HEK293T (cell line): ENCODE measurements around the gene SUN2.
A peak's percentile ranks its signal among the peaks of the same experiment; 100 is the strongest.

Source experiments
- CTCF ChIA-PET: fragments of 350-600 bp; formaldehyde crosslinking; extraction: SDS; loops from one replicate; lab custom pipeline; 2021; ENCODE audit warnings: antibody characterized with exemption, inconsistent platforms; lab: Yijun Ruan, JAX
- POLR2A ChIA-PET: fragments of 350-600 bp; formaldehyde crosslinking; extraction: SDS; loops from one replicate; lab custom pipeline; 2020; ENCODE audit warnings: antibody characterized with exemption, inconsistent platforms; lab: Yijun Ruan, JAX
- DNase-seq: peaks from one replicate; pipeline ENCODE4 v3.0.0; 2012; ENCODE audit warnings: mixed read lengths; ENCODE audit errors: extremely low spot score
- ARNT ChIP-seq: fragments of 450-650 bp; IDR thresholded peaks from 2 replicates; pipeline ENCODE4 v1.6.1; 2017; ENCODE audit warnings: mild to moderate bottlenecking
- BHLHE40 ChIP-seq: fragments of 450-650 bp; IDR thresholded peaks from 2 replicates; pipeline ENCODE4 v1.6.1; 2016; ENCODE audit warnings: mild to moderate bottlenecking, moderate library complexity, borderline replicate concordance
- CTBP1 ChIP-seq: fragments of 450-650 bp; IDR thresholded peaks from 2 replicates; pipeline ENCODE4 v1.6.1; 2016; ENCODE audit warnings: borderline replicate concordance
- ELF4 ChIP-seq: fragments of 450-650 bp; IDR thresholded peaks from 2 replicates; pipeline ENCODE4 v1.6.1; 2017; ENCODE audit warnings: antibody characterized with exemption
- FOXA1 ChIP-seq: fragments of 450-650 bp; IDR thresholded peaks from 2 replicates; pipeline ENCODE4 v1.6.1; 2016; ENCODE audit warnings: mild to moderate bottlenecking
- FOXK2 ChIP-seq: fragments of 450-650 bp; IDR thresholded peaks from 2 replicates; pipeline ENCODE4 v1.6.1; 2016; ENCODE audit warnings: mild to moderate bottlenecking
- FOXM1 ChIP-seq: fragments of 450-650 bp; IDR thresholded peaks from 2 replicates; pipeline ENCODE4 v1.6.1; 2017; ENCODE audit warnings: mild to moderate bottlenecking, borderline replicate concordance
- HDGF ChIP-seq: fragments of 450-650 bp; IDR thresholded peaks from 2 replicates; pipeline ENCODE4 v1.6.1; 2017; ENCODE audit warnings: antibody characterized with exemption, borderline replicate concordance
- L3MBTL2 ChIP-seq: fragments of 450-650 bp; conservative IDR thresholded peaks from 2 replicates; pipeline ENCODE4 v1.6.1; 2016; ENCODE audit warnings: mild to moderate bottlenecking
- LEF1 ChIP-seq: fragments of 450-650 bp; IDR thresholded peaks from 2 replicates; pipeline ENCODE4 v1.6.1; 2017; ENCODE audit warnings: mild to moderate bottlenecking, borderline replicate concordance
- SP1 ChIP-seq: fragments of 450-650 bp; IDR thresholded peaks from 2 replicates; pipeline ENCODE4 v1.6.1; 2017
- SUZ12 ChIP-seq: fragments of 450-650 bp; IDR thresholded peaks from 2 replicates; pipeline ENCODE4 v1.6.1; 2016; ENCODE audit warnings: mild to moderate bottlenecking
- TARDBP ChIP-seq: fragments of 450-650 bp; IDR thresholded peaks from 2 replicates; pipeline ENCODE4 v1.6.1; 2016
- ZNF384 ChIP-seq: fragments of 450-650 bp; IDR thresholded peaks from 2 replicates; pipeline ENCODE4 v1.6.1; 2016
- TF ChIP-seq, protein P1 (sequence below): fragments of 450-650 bp; IDR thresholded peaks from 2 replicates; pipeline ENCODE4 v1.6.1; 2016

Gene SUN2

DNA sequence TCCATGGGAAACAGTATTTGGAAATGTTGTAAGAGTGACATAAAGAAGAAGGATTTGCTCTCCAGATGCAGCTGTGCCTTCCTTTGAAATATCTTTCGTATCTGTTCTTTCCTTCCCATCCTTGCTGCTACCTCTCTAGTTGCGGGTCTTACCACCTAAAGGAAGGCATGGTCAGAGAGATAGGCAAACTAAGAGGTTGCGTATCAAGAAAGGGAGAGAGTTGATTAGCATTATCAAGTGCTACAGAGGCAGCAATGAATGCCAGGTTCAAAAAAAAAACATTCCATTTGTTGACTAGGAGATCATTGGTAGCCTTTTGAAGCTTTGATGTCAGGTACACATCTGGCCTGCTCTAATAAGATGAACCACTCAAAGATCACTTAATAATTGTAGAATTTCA, 45.4 kb downstream of the SUN2 start:
- ChIA-PET CTCF (no interaction called here), POLR2A (no interaction called here)
- DNase-seq, result no peak
- TF ChIP-seq ELF4 (no peak), CTBP1 (no peak), FOXA1 (no peak), ZNF384 (no peak), ARNT (no peak), FOXM1 (no peak), TARDBP (no peak), SP1 (no peak), L3MBTL2 (no peak)

DNA sequence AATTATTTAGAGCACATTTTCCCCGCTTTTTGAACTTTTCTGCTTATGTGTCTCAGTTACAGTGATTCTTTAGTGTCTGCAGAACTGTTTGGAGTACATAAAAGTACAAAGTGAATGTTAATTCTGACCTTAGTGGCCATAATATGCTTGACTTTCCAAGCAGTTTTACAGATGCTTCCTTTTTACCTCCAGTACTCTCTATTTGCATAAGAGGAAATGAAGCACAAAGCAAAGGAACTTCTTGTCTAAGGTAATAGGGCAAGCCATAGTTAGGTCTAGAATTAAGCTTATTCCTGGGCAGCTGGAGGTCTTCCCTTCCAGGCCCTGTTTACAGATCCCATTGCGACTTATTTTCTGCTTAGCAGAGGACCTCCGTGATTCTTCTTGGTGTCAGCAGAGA, 46.5 kb downstream of the SUN2 start:
- POLR2A ChIA-PET, result interaction anchor here (0.6 kb wide), 1 partner anchor 49 kb away, joined by 3 read pairs; no protein-coding TSS in a partner anchor
- DNase-seq, result no peak
- CTCF ChIA-PET, result interaction anchor here (1.2 kb wide), 2 partner anchors 16 to 24 kb away, joined by 3 to 6 read pairs; no protein-coding TSS in a partner anchor
- TF ChIP-seq L3MBTL2, result no peak

DNA sequence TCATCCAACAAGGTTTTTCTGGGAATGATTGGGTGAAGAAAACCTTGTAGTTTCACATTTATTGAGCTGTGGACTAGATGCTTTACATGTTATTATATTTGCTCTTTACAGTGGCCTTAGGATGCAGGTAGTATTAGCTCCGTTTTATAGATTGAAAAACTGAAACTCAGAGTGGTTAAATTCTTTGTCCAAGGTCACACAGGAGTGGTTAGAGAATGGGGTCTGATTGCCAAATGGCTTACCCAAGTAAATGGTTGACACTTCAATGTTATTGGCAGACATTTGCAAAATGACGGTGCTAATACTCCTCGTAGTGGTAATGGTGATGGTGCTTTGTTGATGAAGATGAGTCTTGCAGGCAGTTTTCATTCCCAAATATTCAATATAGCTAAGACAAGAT, 47.8 kb downstream of the SUN2 start:
- POLR2A ChIA-PET, result interaction anchor here (0.6 to 1.4 kb wide), 6 partner anchors 8 to 170 kb away, joined by 3 to 6 read pairs (median 4); partner anchors contain the start of gene TOMM22
- no peak for DNase-seq
- CTCF ChIA-PET, result interaction anchor here (1.2 to 2.3 kb wide), 2 partner anchors 10 to 25 kb away, joined by 3 to 7 read pairs; no protein-coding TSS in a partner anchor
- TF ChIP-seq SUZ12 (no peak), ZNF384 (no peak)
- TF ChIP-seq, protein P1, sequence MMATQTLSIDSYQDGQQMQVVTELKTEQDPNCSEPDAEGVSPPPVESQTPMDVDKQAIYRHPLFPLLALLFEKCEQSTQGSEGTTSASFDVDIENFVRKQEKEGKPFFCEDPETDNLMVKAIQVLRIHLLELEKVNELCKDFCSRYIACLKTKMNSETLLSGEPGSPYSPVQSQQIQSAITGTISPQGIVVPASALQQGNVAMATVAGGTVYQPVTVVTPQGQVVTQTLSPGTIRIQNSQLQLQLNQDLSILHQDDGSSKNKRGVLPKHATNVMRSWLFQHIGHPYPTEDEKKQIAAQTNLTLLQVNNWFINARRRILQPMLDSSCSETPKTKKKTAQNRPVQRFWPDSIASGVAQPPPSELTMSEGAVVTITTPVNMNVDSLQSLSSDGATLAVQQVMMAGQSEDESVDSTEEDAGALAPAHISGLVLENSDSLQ, result no peak

DNA sequence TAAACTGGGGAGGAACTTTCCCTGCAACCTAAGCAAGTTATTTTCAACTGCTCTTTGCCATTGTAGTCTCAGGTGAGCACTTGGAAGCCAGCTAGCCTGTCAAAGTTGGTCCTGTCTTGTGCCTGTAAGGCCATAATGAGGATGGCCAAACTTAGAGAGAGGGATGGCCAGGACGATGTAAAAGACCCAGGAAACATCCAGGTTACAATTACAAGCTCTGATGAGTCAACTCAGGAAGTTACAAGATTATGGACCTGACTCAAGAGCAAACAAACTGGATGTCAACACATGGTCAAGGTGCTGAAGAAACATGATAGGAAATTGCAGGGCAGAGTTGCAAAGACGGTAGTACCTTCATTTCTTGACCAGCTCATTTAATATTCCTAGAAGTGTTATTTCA, 48.5 kb downstream of the SUN2 start:
- ChIA-PET CTCF (interaction anchor here (2.3 kb wide), 1 partner anchor 11 kb away, joined by 7 read pairs; no protein-coding TSS in a partner anchor), POLR2A (interaction anchor here (0.7 to 5.5 kb wide), 6 partner anchors 13 to 170 kb away, joined by 3 to 50 read pairs (median 4); partner anchors contain the start of gene TOMM22)
- TF ChIP-seq, protein P1, result no peak
- TF ChIP-seq HDGF (no peak), L3MBTL2 (no peak), FOXM1 (no peak), ZNF384 (no peak), SUZ12 (no peak), TARDBP (no peak), SP1 (no peak), LEF1 (no peak)
- DNase-seq, result no peak

DNA sequence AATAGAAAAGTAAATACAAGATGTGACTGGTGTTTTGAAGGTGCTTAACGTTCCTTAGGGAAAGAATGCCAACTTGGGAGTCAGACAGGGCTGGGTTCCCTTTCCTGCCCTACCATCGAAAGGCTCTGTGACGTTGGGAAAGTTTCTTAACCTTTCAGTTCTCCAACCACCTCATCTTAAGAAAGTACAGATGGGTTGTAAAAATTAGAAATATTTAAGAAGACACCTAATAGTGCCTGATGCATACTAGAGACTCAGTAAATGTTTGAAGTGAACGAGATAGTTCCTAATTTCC, 49.0 kb downstream of the SUN2 start:
- CTCF ChIA-PET, result interaction anchor here (2.3 kb wide), 1 partner anchor 11 kb away, joined by 7 read pairs; no protein-coding TSS in a partner anchor

DNA sequence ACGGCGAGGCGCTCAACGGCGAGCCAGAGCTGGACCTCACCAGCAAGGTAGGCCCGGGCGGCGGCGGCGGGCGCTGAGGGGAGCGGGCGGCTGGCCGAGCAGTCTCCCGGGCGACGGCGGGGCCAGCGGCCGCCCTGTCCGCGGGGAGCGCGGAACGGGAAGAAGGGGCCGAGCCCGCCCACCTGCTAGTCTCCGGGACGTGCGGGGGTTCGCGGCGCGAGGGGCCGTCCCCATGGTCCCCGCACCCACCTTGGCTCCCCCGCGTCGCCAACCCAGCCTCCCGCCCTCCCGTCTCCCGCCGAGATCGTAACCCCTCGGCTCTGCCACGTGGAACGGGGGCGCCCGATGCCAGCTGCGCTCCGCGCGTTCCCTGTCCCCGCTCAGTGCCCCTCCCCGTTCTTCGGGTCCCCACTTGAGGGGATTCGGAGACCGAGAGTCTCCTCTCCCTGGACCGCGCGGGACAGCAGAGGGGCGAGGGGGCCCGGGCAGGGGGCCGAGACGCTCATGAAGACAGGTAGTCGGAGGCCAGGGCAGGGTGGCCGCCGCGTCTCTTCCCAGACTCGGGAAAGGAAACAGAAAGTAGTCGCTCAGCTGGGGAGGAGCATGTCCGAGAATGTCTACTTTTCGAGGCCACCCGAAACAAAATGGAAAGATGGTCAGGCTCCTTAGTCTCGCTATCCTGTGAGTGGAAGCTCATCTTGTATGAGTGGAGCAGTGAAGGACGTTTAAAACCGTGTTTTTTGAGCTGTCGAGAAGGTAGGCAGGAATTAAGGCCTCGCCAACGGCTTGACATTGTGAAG, 49.5 kb downstream of the SUN2 start:
- DNase-seq, result peak; percentile 39
- CTCF ChIA-PET, result interaction anchor here (0.9 to 2.3 kb wide), 2 partner anchors 12 to 63 kb away, joined by 3 to 7 read pairs; no protein-coding TSS in a partner anchor
- POLR2A ChIA-PET, result interaction anchor here (0.9 to 5.5 kb wide), 12 partner anchors 9 to 135 kb away, joined by 3 to 50 read pairs (median 4); partner anchors contain the start of genes CBY1 and TOMM22
- TF ChIP-seq ELF4 (no peak), L3MBTL2 (peak; percentile 64)

More for the DNA sequence above, 49.0 kb downstream of the SUN2 start:
- DNase-seq, result no peak
- POLR2A ChIA-PET, result interaction anchor here (1.4 to 5.5 kb wide), 3 partner anchors 13 to 26 kb away, joined by 5 to 50 read pairs (median 6); partner anchors contain the start of gene TOMM22
- no peak for TF ChIP-seq CTBP1
- no peak for TF ChIP-seq TARDBP
- TF ChIP-seq, protein P1, result no peak
- no peak for TF ChIP-seq L3MBTL2
- no peak for TF ChIP-seq FOXK2
- no peak for TF ChIP-seq HDGF
- TF ChIP-seq BHLHE40, result no peak
- no peak for TF ChIP-seq ELF4
- no peak for TF ChIP-seq LEF1
- TF ChIP-seq SP1, result no peak
- TF ChIP-seq SUZ12, result no peak
